GM10266 (cell line): ENCODE data around the gene ADARB2.

Experiments
- DNase-seq: peaks from one replicate; pipeline ENCODE4 v3.0.0; 2012; ENCODE audit errors: extremely low spot score
- CTCF ChIP-seq: IDR thresholded peaks from 2 replicates; pipeline ENCODE4 v1.5.1; 2012; ENCODE audit warnings: mild to moderate bottlenecking, low read depth; ENCODE audit not compliant: control insufficient read depth, insufficient read depth; ENCODE audit errors: missing control alignments

The ADARB2 gene

GRCh38 chr10:1744524-1744923, 7.2 kb upstream of the ADARB2 start:
- TF ChIP-seq CTCF, result no peak

GRCh38 chr10:1743141-1743540, 5.8 kb upstream of the ADARB2 start:
- no peak for DNase-seq

More at GRCh38 chr10:1744524-1744923, 7.2 kb upstream of the ADARB2 start:
- DNase-seq, result no peak

GRCh38 chr10:1741450-1741849, 4.1 kb upstream of the ADARB2 start:
- no peak for TF ChIP-seq CTCF
- no peak for DNase-seq

More at GRCh38 chr10:1743141-1743540, 5.8 kb upstream of the ADARB2 start:
- no peak for TF ChIP-seq CTCF

GRCh38 chr10:1739751-1740150, 2.4 kb upstream of the ADARB2 start:
- no peak for DNase-seq
- no peak for TF ChIP-seq CTCF

- no peak for TF ChIP-seq CTCF
- DNase-seq, result peak; percentile 49
Measured at GRCh38 chr10:1738950-1739349, 1.6 kb upstream of the ADARB2 start.

GRCh38 chr10:1736972-1737221, 428 bp downstream of the ADARB2 start:
- no peak for DNase-seq
- TF ChIP-seq CTCF, result no peak

GRCh38 chr10:1736144-1736971, 967 bp downstream of the ADARB2 start:
- no peak for TF ChIP-seq CTCF
- DNase-seq, result no peak
